SKM-1 treated with dmso at 0.1 percent for 144 hours (cell line): ENCODE measurements around the gene NCOA3.
A peak's percentile ranks its signal among the peaks of the same experiment; 100 is the strongest.
"Not testable (repeated sequence)": the region's sequence is repeated elsewhere in the genome, so short reads cannot be mapped to it uniquely, and the experiment has no call there.

Experiments
- DNase-seq: peaks from one replicate; lab custom pipeline; 2025; ENCODE audit not compliant: unreplicated experiment; lab: John Stamatoyannopoulos, UW

NCOA3 gene

GRCh38 chr20:47595138-47595537 is 93.5 kb downstream of the NCOA3 start:
- DNase-seq: not testable (repeated sequence)

DNA sequence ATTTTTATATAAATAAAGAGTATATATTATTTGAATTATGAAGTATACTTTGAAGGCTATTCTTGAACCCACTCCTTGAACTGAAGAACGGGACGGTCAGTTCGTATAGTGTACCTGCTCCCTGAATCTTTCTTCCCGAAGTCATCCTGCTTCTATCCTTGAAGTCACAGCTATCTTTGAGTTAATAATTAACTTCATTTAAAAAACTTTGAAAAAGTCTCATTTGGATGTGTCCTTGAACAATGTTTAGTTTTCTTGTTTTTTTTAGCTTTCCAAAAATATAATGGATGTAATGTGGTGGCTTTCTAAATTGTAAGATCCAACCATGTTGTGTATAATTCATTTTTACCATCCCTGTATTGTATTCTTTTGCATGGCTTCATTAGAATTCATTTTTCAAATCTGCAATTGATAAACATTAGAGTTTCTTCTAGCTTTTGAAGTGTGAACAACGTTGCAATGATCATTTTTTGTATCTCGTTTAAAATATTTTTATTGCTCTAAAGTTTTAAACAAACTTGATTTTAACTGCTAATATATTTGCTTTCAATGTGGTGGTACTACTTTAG is 94.4 kb downstream of the NCOA3 start:
- DNase-seq: no peak

- no peak for DNase-seq
Observed at GRCh38 chr20:47597090-47597489, 95.4 kb downstream of the NCOA3 start.

- no peak for DNase-seq
Observed at GRCh38 chr20:47598911-47599744, 97.4 kb downstream of the NCOA3 start.

GRCh38 chr20:47600967-47601547 is 99.4 kb downstream of the NCOA3 start:
- DNase-seq: no peak

DNA sequence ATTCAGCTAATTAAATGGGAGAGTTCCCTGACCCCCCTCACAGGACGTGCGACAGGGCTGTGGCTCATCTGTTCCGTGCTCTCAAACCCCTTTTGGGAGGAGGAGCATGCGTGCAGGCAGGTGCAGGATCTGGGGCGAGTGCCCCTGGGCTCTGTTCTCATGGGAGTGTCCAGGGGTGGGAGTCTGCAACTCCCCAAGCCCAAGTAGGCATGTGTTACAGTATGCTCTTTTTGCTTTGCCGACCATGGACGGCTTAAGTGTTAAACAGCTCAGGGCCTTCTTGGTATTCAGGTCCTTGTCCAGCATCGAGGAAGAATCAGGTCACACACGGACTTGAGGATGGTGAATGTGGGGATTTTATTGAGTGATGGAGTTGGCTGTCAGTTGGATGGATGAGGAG is 101.6 kb downstream of the NCOA3 start:
- no peak for DNase-seq

DNA sequence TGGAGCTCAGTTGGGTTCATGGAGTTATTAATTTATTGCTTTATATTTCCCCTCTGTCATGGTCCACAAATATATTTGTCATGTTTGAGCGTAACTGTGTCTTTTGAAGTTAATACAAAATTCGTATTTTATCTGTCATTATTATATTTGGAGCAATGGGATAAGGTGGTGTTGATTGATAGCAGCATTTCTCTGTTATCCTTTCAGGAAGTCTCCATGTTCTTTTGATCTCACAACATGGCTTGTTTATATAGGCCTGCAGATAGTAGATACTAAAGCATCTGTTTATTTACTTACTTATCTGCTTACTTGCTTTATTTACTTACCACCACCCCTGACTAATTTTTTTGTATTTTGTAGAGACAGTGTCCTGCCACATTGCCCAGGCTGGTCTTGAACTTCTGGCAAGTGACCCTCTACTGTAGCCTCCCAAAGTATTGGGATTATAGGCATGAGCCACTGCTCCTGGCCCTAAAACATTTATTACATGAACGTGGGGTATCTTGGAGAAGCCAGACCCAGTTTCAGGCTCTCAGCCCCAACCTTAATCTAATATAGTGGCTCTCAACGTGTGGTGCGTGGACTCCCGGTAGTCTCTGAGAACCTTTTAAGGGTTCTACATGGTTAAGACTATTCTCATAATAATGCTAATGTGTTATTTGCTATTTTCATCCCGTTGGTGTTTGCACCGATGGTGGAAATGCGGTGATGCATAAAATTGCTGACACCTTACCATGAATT is 104.2 kb downstream of the NCOA3 start:
- DNase-seq: no peak

DNA sequence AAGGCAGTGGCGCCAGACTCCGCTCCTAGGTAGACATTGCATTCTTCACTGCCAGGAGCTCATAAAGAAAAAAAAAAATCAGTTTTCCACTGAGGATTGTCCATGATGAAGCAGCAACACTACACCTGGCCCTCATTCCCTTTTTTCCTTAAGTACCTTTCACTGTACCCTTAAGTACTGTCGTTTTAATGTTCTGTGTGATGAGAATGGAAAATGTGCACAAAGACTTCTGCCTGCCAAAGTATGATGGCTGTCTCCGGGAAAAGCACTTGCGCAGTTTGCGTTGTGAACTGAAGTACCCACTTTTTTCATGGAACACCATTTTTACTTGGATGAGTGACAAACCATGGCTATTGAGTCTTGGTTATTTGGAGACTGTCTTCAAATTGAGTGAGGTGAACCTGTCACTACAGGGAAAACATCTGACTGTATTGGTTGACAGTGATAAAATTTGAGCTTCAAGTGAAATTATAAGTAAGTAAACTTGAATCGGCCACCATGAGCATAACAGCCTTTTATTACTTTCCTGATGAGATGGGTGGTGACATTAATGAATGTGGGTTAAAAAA is 104.8 kb downstream of the NCOA3 start:
- no peak for DNase-seq

- no peak for DNase-seq
Observed at GRCh38 chr20:47606983-47607613, 105.4 kb downstream of the NCOA3 start.

DNA sequence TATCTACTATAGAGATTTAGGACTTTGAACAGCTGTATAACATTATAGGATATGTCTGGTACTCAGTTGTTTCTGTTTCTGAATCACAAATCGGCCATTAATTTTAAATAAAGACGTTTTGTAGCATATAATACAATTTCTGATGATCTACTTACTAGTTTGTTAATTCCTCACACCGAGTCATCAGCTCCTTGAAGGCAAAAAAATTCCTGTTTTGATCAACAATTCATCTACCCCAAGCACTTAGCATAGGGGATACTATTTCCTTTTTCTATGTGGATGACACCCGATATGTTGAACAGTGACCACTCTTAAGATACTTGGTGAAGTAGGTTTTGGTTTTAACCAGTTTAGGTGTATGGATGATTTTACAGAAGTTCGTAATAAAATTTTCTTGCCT is 107.3 kb downstream of the NCOA3 start:
- no peak for DNase-seq

DNA sequence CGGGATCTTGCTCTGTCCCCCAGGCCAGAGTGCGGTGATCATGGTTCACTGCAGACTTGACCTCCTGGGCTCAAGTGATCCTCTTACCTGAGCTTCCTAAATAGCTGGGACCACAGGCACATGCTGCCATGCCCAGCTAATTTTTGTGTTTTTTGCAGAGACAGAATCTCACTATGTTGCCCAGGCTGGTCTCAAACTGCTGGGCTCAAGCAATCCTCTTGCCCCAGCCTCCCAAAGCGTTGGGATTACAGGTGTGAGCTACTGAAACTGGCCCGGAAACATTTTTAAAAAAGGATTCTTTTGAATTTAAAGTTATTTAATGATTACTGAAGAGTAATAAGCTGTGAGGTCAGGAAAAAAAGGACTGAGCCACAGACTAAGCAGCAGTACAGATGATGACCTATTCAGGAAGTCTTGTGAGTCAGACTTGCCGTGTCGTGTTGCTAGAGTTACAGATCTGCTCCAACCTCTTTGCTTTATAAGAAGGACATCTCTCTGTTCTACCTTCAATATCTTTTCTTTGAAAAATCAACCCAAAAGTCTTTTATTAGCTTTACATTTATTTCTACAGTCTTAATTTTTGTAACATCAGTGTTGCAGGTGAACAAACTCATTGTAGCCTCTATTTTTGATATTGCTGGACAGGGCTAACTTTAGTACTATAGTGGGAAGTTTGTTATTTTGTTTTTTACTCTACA is 108.7 kb downstream of the NCOA3 start:
- no peak for DNase-seq

GRCh38 chr20:47610945-47611250 is 109.2 kb downstream of the NCOA3 start:
- no peak for DNase-seq

- DNase-seq: no peak
Observed at GRCh38 chr20:47611785-47612184, 110.1 kb downstream of the NCOA3 start.

- no peak for DNase-seq
Observed at GRCh38 chr20:47612670-47613069, 111.0 kb downstream of the NCOA3 start.

DNA sequence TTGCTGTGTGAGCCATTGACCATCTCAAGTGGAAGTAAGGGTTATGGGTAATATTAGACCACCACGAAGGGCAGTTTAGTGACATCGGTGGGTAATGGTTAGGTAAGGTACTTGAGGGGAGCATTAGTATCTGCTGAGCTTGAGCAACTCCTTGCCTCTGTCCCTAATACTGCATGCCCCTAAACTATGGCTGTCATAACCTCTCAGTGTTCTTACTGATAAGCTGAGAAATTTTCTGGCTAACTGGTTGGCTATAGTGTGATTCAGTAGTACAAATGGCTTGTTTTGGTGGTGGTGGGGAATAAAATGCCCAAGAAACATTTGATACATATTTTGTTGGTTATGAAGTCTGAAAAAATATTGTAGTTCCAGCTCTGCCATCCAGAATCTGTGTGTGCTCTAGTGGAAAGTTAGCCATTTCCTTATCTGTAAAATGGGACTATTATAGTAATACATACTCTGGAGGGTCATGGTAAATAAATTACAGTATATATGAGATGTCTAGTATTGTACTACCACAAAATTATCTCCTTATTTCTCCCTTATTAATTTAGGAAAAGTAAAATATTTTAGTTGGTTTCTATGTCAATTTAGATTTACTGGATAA is 113.1 kb downstream of the NCOA3 start:
- DNase-seq: no peak

DNA sequence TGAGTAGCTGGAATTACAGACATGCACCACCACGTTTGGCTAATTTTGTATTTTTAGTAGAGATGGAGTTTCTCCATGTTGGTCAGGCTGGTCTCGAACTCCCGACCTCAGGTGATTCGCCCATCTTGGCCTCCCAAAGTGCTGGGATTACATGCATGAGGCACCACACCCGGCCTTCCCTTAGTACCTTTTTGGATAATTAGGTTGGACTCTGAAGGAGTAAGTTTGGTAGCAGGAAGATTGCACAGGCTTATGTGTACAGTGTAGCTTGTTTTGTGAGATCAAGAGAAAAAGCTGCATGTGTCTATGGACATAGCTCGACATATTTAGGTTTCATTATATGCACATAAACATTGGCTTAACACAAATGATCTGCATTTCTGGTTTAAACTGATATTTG is 116.8 kb downstream of the NCOA3 start:
- no peak for DNase-seq

DNA sequence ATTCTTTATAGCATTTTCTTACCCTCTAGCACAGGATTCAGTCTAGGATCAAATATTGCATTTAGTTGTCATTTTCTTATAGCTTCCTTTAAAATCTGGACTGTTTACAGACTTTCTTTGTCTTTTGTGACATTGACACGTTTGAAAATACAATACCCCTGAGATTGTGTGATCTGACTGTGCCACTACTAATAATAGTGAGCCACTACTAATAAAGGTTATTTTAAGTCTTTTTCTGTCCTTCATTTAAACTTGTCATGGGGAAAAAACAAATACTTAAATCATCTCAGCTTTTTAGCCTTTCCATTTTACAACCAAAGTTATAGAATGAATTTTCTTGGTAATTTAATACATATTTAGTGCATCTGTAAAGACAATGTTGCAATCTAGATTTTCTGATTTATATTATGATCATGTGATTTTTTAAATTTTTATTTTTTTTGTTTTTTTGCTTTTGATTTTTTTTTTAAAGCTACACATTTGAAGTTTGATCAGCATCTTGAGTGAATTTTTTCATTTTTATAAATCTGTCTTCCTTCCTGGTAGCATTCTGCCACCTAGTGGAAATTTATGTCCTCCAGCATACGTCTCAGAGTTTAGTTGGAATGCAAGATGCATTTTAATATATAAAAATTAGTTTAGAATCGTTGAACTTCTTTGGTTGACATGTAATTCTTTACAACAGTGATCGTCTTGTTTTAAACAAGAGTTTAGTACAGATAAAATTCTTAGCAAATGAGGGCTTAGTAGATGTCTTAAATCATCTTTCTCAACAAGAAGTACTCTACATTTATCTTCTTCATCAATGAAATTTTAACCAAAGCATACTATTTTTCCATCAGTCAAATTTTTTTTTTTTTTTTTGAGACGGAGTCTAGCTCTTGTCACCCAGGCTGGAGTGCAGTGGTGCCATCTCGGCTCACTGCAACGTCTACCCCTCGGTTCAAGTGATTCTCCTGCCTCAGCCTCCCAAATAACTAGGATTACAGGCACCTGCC is 119.4 kb downstream of the NCOA3 start:
- DNase-seq: peak; percentile 42

DNA sequence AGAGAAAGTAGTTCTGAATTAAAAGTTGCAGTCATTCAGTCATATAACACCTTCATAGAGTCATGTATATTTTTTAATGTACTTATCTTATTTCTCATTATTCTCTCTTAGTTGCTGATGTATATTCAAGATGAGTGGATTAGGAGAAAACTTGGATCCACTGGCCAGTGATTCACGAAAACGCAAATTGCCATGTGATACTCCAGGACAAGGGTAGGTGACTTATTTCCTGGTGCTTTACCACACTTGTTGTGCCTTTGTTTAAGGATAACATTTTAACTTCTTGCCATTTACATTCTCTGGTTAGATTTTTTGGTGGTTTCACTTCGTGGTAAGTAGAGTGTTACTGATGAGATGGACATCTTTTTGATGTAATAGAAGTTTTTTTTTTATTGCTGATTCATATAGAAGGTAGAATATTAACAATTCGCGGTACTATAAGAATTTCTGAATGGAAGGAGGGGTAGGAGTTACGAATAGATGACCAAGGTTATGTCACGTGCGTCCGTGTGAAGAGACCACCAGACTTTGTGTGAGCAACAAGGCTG is 120.5 kb downstream of the NCOA3 start:
- no peak for DNase-seq

DNA sequence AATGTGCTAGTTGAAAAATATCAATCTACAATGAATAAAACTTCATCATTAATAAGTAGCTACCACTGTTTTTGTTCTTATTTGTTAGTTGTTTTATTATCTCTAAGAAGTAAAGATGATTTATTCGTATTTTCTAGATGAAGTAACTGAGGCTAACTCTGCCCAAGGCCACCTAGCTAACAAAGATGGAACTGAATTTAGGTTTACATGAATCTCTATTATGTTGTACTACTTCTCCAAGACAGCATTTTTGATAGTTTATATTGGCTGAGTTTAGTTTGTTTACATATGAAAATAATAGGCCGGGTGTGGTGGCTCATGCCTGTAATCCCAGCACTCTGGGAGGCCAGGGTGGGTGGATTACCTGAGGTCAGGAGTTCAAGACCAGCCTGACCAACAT is 121.5 kb downstream of the NCOA3 start:
- DNase-seq: no peak
